ENCODE results near the gene PCMTD2.

Gene PCMTD2

GRCh38 chr20:64238115-64238825, 17.3 kb upstream of the PCMTD2 start:
- DNase-seq (ENCODE audit: low read depth in 2 of 2, low spot score in 1 of 2): no peak

GRCh38 chr20:64238851-64239387, 16.6 kb upstream of the PCMTD2 start:
- DNase-seq (ENCODE audit: low read depth in 2 of 2, low spot score in 1 of 2): no peak

DNA sequence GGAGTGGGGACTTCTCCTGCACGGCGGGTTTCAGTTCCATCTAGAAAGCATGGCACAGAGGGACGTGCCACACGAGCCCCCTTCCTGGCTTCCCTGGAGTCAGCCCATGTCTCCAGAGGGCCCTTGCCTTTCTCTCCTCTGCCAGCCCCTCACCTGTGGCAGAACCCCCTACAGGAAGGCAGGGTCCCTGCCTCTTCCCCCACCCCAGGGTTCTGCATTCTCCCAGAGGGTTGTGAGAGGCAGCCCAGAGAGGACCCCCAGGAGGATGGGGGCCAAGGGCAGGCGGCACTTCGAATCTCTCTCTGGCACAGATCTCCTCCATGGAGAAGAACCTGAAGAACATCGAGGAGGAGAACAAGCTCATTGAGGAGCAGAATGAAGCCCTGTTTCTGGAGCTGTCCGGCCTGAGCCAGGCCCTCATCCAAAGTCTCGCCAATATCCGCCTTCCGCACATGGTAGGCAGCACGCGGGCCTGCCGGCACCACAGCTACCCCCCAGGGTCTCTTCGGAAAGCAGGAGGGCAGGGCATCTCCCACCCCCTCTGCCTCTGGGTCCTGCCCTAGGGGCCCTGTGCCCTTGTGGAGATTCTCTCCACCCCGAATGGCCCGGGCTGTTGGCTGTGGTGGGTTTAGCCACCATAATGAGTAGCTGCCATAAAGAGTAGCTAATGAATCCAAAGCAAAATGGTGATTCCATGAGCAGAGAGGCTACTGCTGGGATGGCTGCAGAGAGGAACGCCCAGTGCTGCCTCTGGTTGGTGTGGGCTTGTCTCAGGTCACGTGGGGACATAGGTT, 15.9 kb upstream of the PCMTD2 start:
- DNase-seq (ENCODE audit: low read depth in 2 of 2, low spot score in 1 of 2): no peak

GRCh38 chr20:64240243-64241015, 15.1 kb upstream of the PCMTD2 start:
- DNase-seq (ENCODE audit: low read depth in 2 of 2, low spot score in 1 of 2): no peak

- DNase-seq (ENCODE audit: low read depth in 2 of 2, low spot score in 1 of 2): no peak
Measured at GRCh38 chr20:64241061-64241460, 14.5 kb upstream of the PCMTD2 start.

- DNase-seq (ENCODE audit: low read depth in 2 of 2, low spot score in 1 of 2): no peak
Measured at GRCh38 chr20:64242003-64242796, 13.3 kb upstream of the PCMTD2 start.

DNA sequence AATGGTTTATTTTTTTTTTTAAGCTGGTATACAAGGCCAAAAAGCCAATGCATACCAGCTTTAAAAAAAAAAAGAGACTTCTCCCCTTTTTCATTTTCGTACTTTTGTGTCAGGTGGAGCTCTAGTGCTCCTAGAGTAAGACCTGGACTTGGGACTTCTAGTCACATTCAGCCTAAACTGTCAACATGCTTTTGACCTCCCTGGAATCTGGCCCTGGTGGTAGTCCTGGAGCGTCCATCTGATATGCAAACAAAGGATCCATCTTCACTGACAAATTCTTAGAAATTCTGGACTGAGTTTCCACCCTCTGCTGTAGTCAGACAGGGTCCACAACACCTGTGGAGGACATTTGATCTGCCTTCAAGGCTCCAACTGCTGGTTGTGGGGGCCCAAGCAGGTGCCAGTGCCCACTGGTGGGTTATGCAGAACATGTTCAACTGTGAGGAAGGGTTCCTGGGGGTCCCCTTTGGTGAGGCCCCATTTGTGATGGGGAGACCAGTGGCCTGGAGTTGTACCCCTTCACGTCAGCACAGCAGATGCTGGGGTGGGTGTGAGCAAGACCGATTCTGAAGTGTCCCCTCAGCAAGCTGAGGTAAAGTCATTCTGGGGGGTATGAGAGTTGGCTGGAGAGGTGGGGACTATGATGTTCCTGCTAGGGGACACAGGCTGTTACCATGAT, 12.6 kb upstream of the PCMTD2 start:
- DNase-seq (ENCODE audit: low read depth in 2 of 2, low spot score in 1 of 2): no peak

- DNase-seq (ENCODE audit: low read depth in 2 of 2, low spot score in 1 of 2): no peak
Measured at GRCh38 chr20:64244281-64244805, 11.2 kb upstream of the PCMTD2 start.

- no peak for DNase-seq (ENCODE audit: low read depth in 2 of 2, low spot score in 1 of 2)
Measured at GRCh38 chr20:64244870-64245603, 10.5 kb upstream of the PCMTD2 start.

DNA sequence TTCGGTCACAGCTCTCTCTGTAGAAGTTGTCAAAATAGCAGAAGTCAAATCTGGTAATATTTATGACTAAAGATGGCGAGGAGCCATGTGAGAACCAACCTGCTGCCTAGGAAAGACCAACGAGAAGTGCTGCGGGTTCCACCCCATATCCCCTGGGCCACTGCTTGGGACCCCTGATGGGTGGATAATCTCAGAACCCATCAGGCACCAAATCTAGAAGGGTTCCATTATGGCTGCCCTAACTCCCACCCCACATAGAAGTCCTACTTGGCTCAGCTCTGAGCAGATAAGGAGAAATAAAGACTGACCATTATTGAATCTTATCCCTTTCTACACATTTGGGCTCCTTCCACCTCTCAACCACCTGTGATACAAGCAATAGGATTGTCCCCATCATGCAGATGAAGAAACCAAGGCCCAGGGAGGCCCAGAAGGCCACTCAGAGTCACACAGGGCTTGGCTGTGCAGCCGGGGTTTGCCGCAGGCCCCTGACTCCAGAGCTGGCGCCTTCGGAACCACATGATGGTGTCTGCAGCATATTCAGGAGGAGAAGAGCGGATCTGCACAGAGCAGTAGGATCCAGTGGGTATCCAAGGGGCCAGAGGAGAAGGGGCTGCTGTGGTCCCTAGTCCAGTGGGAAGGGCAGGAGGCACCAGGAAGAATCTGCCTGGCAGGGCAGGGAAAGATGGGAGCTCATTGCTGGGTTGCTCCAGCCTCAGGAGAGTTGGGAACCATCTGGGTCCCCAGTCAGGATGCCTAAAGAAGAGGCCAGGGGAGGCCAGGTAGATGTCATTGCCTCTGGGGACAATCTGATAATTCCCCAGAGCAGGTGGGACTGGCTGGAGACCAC, 9.6 kb upstream of the PCMTD2 start:
- DNase-seq (ENCODE audit: low read depth in 2 of 2, low spot score in 1 of 2): no peak

- no peak for DNase-seq (ENCODE audit: low read depth in 2 of 2, low spot score in 1 of 2)
Measured at GRCh38 chr20:64246616-64247306, 8.8 kb upstream of the PCMTD2 start.

GRCh38 chr20:64247307-64247618, 8.3 kb upstream of the PCMTD2 start:
- DNase-seq (ENCODE audit: low read depth in 2 of 2, low spot score in 1 of 2): no peak

- no peak for DNase-seq (ENCODE audit: low read depth in 2 of 2, low spot score in 1 of 2)
Measured at GRCh38 chr20:64247970-64248841, 7.3 kb upstream of the PCMTD2 start.

DNA sequence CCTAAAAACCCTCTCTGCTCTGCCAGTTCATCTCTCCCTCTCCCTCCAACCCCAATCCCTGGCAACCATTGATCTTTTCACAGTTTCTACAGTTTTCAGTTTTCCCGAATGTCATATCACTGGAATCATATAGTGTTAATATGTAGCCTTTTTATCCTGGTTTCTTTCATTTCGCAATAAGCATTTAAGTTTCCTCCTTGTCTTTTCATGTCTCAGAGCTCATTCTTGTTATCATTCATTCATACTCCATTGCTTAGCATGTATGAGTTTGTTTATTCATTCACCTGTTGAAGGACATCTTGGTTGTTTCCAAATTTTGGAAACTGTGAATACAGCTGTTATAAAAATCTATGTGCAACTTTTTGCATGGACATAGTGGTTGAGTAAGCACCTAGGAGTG, 5.5 kb upstream of the PCMTD2 start:
- no peak for DNase-seq (ENCODE audit: low read depth in 2 of 2, low spot score in 1 of 2)

DNA sequence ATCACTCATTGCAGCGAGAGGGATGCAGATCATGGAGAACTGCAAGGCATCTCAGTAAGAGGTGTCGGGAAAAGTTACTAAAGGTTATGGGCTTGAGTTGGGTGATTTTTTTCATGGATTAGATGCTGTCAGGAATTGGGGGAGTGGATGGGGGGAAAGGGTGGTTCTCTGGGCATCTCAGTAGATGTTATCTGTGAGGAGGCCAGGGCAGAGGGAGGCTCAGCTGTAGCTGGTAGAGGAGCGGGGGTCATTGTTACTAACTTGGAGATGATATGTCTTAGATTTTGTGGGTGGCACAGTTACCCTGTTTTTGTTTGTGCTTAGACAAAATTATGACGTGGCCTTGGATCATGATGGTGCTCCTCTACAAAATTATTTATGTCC, 2.6 kb upstream of the PCMTD2 start:
- DNase-seq (ENCODE audit: low read depth in 2 of 2, low spot score in 1 of 2): no peak

GRCh38 chr20:64253443-64253842, 2.1 kb upstream of the PCMTD2 start:
- DNase-seq (ENCODE audit: low read depth in 2 of 2, low spot score in 1 of 2): no peak

- DNase-seq (ENCODE audit: low read depth in 2 of 2, low spot score in 1 of 2): no peak
Measured at GRCh38 chr20:64254156-64254555, 1.4 kb upstream of the PCMTD2 start.

All from stimulated activated CD8-positive, alpha-beta memory T cell treated with anti-CD3 and anti-CD28 coated beads, Interleukin-4, amount 100 ng/mL, for 4 hours (primary cell).